ENCODE measurements around the gene NOX5. TPM values are rescaled to one million over a fixed set of nuclear protein-coding genes. Genes with fewer than 3 reads are reported as not detected.

Gene NOX5
- total RNA-seq, 2 experiments from 2014 or later: not detected

GRCh38 chr15:68987120-68987519, 27.4 kb upstream of the NOX5 start:
- H3K4me3 Mint-ChIP-seq: no peak overlapping the region
- Histone ChIP-seq H3K9me3 (ENCODE audit: control insufficient read depth in 1 of 2, insufficient read depth in 1 of 2, low read length in 2 of 2) (no peaks in the 10 kb centered on the region), H3K4me1 (ENCODE audit: insufficient read depth, low read length) (no peaks in the 10 kb centered on the region), H3K27me3 (ENCODE audit: control insufficient read depth in 1 of 2, insufficient read depth in 2 of 2, low read length in 2 of 2) (peaks cover 0 to 3% of the 10 kb centered on the region in 2 experiments), H3K4me3 (ENCODE audit: low read length) (no peak overlapping the region), H3K27ac (ENCODE audit: low read depth in 1 of 2, low read length in 2 of 2) (no peak overlapping the region), H3K36me3 (ENCODE audit: insufficient read depth, low read length) (no peaks in the 10 kb centered on the region)
- no peaks in the 10 kb centered on the region for H3K36me3 Mint-ChIP-seq (ENCODE audit: low read depth)
- intact Hi-C loops (cut with DNase I, micrococcal nuclease): no loop called here
- DNase-seq (no peak), ATAC-seq (ENCODE audit: poor library complexity) (no peak)
- no peak for TF ChIP-seq CTCF (IDR thresholded peaks at IDR 0.05)
- ChIA-PET POLR2A (no interaction called here), CTCF (interaction anchor here (0.6 kb wide), 1 partner anchor 1529 kb away, joined by 3 read pairs; no protein-coding TSS in a partner anchor)
- peaks cover 11% of the 10 kb centered on the region for H3K27me3 Mint-ChIP-seq
- H3K4me1 Mint-ChIP-seq (ENCODE audit: low read depth): no peaks in the 10 kb centered on the region
- H3K9me3 Mint-ChIP-seq: no peaks in the 10 kb centered on the region
- no peak overlapping the region for H3K27ac Mint-ChIP-seq

DNA sequence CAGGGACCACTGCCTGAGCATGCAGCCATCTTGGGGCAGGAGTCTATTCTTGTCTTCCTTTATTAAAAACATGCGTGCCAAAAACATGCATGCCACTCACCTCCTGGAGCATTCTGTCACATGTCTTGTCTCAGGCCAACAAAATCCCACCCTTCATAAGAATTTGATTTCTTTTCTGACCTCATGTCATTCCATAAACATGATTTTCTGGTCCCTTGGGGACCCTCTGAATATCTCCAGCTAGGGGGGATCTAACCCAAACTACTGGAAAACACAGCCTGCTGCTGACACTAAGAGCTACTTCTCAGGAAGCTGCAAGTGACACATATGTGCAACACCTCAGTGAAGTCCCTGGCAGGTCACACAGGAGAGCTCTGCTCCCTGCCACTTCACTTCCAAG, 26.8 kb upstream of the NOX5 start:
- no peaks in the 10 kb centered on the region for H3K4me1 ChIP-seq (ENCODE audit: insufficient read depth, low read length)
- Mint-ChIP-seq H3K4me1 (ENCODE audit: low read depth) (no peaks in the 10 kb centered on the region), H3K27ac (no peak overlapping the region), H3K27me3 (peaks cover 11% of the 10 kb centered on the region), H3K9me3 (no peaks in the 10 kb centered on the region), H3K4me3 (no peak overlapping the region), H3K36me3 (ENCODE audit: low read depth) (no peaks in the 10 kb centered on the region)
- TF ChIP-seq CTCF (IDR thresholded peaks at IDR 0.05): no peak
- ChIA-PET POLR2A (no interaction called here), CTCF (no interaction called here)
- H3K27ac ChIP-seq (ENCODE audit: low read depth in 1 of 2, low read length in 2 of 2): no peak overlapping the region
- H3K36me3 ChIP-seq (ENCODE audit: insufficient read depth, low read length): no peaks in the 10 kb centered on the region
- H3K4me3 ChIP-seq (ENCODE audit: low read length): no peak overlapping the region
- ATAC-seq (ENCODE audit: poor library complexity) (no peak), DNase-seq (no peak)
- intact Hi-C loops (cut with DNase I, micrococcal nuclease): no loop called here
- no peaks in the 10 kb centered on the region for H3K27me3 ChIP-seq (ENCODE audit: control insufficient read depth in 1 of 2, insufficient read depth in 2 of 2, low read length in 2 of 2)
- H3K9me3 ChIP-seq (ENCODE audit: control insufficient read depth in 1 of 2, insufficient read depth in 1 of 2, low read length in 2 of 2): no peaks in the 10 kb centered on the region

DNA sequence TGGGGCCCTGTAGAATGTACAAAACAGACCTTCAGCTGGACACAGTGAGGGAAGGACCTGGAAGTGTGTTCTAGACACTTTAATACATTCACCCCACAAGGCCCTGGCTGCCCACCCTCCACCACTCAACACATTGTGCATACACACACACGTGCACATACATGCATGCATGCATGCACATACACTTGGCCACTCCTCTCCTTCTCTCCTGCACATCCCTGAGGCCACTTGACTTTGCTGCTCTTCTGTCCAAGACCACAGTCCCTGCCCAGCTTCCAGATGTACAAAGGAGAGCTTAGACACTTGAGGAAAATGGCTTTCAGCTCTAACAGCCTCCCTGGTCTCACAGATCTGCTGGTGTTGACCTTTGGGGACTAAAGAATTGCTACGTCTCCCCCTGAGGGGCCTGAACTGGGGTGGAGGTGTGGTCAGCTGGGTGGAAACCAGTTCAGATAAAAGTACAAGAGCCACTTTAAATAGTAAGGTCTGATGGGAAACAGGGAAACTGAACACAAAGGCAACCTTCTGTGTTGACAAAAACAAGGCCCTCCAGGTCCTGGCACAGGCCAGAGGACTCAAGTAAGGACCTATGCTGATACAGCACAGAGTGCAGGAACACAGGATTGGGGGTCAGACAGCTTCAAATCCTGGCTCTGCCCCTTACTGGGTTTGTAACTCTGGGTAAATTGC, 24.8 kb upstream of the NOX5 start:
- H3K27me3 ChIP-seq (ENCODE audit: control insufficient read depth in 1 of 2, insufficient read depth in 2 of 2, low read length in 2 of 2): no peaks in the 10 kb centered on the region
- Mint-ChIP-seq H3K9me3 (no peaks in the 10 kb centered on the region), H3K27ac (no peak overlapping the region), H3K36me3 (ENCODE audit: low read depth) (no peaks in the 10 kb centered on the region), H3K4me1 (ENCODE audit: low read depth) (no peaks in the 10 kb centered on the region), H3K4me3 (no peak overlapping the region), H3K27me3 (peaks cover 11% of the 10 kb centered on the region)
- no peak for TF ChIP-seq CTCF (IDR thresholded peaks at IDR 0.05)
- intact Hi-C loops (cut with DNase I, micrococcal nuclease): no loop called here
- H3K36me3 ChIP-seq (ENCODE audit: insufficient read depth, low read length): no peaks in the 10 kb centered on the region
- ATAC-seq (ENCODE audit: poor library complexity) (no peak), DNase-seq (no peak)
- ChIA-PET CTCF (no interaction called here), POLR2A (no interaction called here)
- H3K27ac ChIP-seq (ENCODE audit: low read depth in 1 of 2, low read length in 2 of 2): no peak overlapping the region
- H3K9me3 ChIP-seq (ENCODE audit: control insufficient read depth in 1 of 2, insufficient read depth in 1 of 2, low read length in 2 of 2): no peaks in the 10 kb centered on the region
- H3K4me1 ChIP-seq (ENCODE audit: insufficient read depth, low read length): no peaks in the 10 kb centered on the region
- H3K4me3 ChIP-seq (ENCODE audit: low read length): no peak overlapping the region

Measured in CD4-positive, alpha-beta T cell (primary cell).